ENCODE measurements around the gene CBX6. TPM values are rescaled to one million over a fixed set of nuclear protein-coding genes. Genes with fewer than 3 reads are reported as not detected.

CBX6 gene
- total RNA-seq, 1 experiment from 2014 or later, result 98.4 TPM

DNA sequence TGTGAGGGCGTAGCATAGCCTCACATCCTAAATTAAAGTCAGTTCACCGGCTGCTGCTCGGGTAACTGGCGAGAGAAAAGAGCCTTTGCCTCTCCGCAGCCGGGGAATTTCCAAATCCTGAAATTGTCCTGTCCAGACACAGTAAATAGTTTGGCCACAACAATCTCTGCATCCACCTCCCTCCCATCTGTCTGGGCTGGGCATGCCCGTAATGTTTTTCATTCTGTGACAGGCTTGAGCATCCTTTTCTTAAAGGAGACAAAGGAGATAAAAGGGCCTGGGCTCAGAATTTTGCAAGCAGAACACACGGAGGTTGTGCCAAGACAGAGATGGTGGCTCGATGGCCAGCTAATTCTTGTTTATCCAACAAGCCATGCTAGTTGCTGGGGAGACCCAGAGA lies 19.2 kb upstream of the CBX6 start:
- Histone ChIP-seq H3K4me1 (ENCODE audit: control insufficient read depth, insufficient read depth, low read length) (no peaks in the 10 kb centered on the region), H3K27ac (ENCODE audit: low read length) (no peak overlapping the region), H3K36me3 (ENCODE audit: control insufficient read depth, insufficient read depth, low read length) (no peaks in the 10 kb centered on the region), H3K4me3 (ENCODE audit: low read depth in 2 of 2, low read length in 2 of 2) (no peak overlapping the region), H3K9me3 (ENCODE audit: control insufficient read depth, insufficient read depth, low read depth, low read length) (no peaks in the 10 kb centered on the region), H3K27me3 (ENCODE audit: control insufficient read depth, insufficient read depth, low read length) (no peaks in the 10 kb centered on the region)
- ChIA-PET CTCF (no interaction called here), POLR2A (no interaction called here)
- ATAC-seq (no peak), DNase-seq (ENCODE audit: low read depth, low spot score) (no peak)
- no peak for TF ChIP-seq POLR2AphosphoS5 (IDR thresholded peaks at IDR 0.05; ENCODE audit: low read depth, low read length)
- TF ChIP-seq, protein P1, sequence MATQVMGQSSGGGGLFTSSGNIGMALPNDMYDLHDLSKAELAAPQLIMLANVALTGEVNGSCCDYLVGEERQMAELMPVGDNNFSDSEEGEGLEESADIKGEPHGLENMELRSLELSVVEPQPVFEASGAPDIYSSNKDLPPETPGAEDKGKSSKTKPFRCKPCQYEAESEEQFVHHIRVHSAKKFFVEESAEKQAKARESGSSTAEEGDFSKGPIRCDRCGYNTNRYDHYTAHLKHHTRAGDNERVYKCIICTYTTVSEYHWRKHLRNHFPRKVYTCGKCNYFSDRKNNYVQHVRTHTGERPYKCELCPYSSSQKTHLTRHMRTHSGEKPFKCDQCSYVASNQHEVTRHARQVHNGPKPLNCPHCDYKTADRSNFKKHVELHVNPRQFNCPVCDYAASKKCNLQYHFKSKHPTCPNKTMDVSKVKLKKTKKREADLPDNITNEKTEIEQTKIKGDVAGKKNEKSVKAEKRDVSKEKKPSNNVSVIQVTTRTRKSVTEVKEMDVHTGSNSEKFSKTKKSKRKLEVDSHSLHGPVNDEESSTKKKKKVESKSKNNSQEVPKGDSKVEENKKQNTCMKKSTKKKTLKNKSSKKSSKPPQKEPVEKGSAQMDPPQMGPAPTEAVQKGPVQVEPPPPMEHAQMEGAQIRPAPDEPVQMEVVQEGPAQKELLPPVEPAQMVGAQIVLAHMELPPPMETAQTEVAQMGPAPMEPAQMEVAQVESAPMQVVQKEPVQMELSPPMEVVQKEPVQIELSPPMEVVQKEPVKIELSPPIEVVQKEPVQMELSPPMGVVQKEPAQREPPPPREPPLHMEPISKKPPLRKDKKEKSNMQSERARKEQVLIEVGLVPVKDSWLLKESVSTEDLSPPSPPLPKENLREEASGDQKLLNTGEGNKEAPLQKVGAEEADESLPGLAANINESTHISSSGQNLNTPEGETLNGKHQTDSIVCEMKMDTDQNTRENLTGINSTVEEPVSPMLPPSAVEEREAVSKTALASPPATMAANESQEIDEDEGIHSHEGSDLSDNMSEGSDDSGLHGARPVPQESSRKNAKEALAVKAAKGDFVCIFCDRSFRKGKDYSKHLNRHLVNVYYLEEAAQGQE (IDR thresholded peaks at IDR 0.05; ENCODE audit: insufficient read depth in 1 of 2, low read depth in 2 of 2, low read length in 1 of 2), result no peak
- TF ChIP-seq, protein P2, sequence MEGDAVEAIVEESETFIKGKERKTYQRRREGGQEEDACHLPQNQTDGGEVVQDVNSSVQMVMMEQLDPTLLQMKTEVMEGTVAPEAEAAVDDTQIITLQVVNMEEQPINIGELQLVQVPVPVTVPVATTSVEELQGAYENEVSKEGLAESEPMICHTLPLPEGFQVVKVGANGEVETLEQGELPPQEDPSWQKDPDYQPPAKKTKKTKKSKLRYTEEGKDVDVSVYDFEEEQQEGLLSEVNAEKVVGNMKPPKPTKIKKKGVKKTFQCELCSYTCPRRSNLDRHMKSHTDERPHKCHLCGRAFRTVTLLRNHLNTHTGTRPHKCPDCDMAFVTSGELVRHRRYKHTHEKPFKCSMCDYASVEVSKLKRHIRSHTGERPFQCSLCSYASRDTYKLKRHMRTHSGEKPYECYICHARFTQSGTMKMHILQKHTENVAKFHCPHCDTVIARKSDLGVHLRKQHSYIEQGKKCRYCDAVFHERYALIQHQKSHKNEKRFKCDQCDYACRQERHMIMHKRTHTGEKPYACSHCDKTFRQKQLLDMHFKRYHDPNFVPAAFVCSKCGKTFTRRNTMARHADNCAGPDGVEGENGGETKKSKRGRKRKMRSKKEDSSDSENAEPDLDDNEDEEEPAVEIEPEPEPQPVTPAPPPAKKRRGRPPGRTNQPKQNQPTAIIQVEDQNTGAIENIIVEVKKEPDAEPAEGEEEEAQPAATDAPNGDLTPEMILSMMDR (IDR thresholded peaks at IDR 0.05), result no peak
- TF ChIP-seq TCF7L2 (IDR thresholded peaks at IDR 0.05; ENCODE audit: low read depth, low read length), result no peak
- intact Hi-C loops (cut with micrococcal nuclease; ENCODE audit: unreplicated experiment), result no loop called here
- in situ Hi-C loops (cut with HindIII; ENCODE audit: low pct_unique_long_range_greater_than_20kb, low sequenced_read_pairs), result no loop called here
- no TSS peak for BruUV-seq (replicated peaks)

DNA sequence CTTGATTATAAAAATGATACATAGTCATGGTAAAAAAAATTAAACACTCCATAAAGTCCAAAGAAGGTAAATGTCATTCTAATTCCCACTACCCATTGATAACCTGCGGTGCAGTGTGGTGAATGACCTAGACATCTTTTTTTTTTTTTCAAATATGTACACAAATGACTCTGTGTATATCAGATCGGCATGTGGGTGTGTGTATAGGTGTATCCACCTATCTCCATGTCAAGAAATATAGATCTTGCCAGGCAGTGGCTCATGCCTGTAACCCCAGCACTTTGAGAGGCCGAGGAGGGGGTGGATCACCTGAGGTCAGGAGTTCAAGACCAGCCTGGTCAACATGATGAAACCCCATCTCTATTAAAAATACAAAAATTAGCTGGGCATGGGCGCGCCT lies 18.4 kb upstream of the CBX6 start:
- no TSS peak for BruUV-seq (replicated peaks)
- Histone ChIP-seq H3K27me3 (ENCODE audit: control insufficient read depth, insufficient read depth, low read length) (no peaks in the 10 kb centered on the region), H3K4me3 (ENCODE audit: low read depth in 2 of 2, low read length in 2 of 2) (no peak overlapping the region), H3K9me3 (ENCODE audit: control insufficient read depth, insufficient read depth, low read depth, low read length) (no peaks in the 10 kb centered on the region), H3K4me1 (ENCODE audit: control insufficient read depth, insufficient read depth, low read length) (no peaks in the 10 kb centered on the region), H3K27ac (ENCODE audit: low read length) (no peak overlapping the region), H3K36me3 (ENCODE audit: control insufficient read depth, insufficient read depth, low read length) (no peaks in the 10 kb centered on the region)
- CTCF ChIA-PET, result no interaction called here
- no peak for ATAC-seq
- no peak for DNase-seq (ENCODE audit: low read depth, low spot score)
- POLR2A ChIA-PET, result no interaction called here
- intact Hi-C loops (cut with micrococcal nuclease; ENCODE audit: unreplicated experiment) (no loop called here), in situ Hi-C loops (cut with HindIII; ENCODE audit: low pct_unique_long_range_greater_than_20kb, low sequenced_read_pairs) (no loop called here)
- TF ChIP-seq SIN3A (IDR thresholded peaks at IDR 0.05; ENCODE audit: borderline replicate concordance, insufficient read depth, low read depth, low read length), result no peak
- TF ChIP-seq TCF7L2 (IDR thresholded peaks at IDR 0.05; ENCODE audit: low read depth, low read length), result no peak
- TF ChIP-seq, protein P2 (IDR thresholded peaks at IDR 0.05), result no peak
- TF ChIP-seq POLR2AphosphoS5 (IDR thresholded peaks at IDR 0.05; ENCODE audit: low read depth, low read length), result no peak
- TF ChIP-seq, protein P1 (IDR thresholded peaks at IDR 0.05; ENCODE audit: insufficient read depth in 1 of 2, low read depth in 2 of 2, low read length in 1 of 2), result no peak
